ENCODE results near the gene VSIG2.

DNA sequence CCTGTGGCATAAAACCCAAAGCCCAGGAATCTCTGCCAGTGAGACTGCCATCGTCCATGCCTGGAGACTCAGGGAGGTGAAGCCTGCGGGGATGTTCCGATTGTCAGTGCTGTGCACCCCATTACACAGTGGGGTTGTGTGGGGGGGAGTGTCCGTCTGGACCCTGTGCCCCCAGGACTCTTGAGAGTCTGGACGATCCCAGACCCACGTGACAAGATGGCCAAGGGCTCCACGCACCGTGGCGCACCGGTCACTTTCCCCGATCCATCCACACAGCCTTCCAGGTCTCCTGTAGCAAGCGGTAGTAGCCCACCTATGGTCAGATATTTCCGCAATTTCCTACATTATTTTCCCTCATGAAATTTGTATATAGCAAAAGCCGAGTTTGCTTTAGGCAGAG, 33.3 kb downstream of the VSIG2 start:
- TF ChIP-seq, protein P1, sequence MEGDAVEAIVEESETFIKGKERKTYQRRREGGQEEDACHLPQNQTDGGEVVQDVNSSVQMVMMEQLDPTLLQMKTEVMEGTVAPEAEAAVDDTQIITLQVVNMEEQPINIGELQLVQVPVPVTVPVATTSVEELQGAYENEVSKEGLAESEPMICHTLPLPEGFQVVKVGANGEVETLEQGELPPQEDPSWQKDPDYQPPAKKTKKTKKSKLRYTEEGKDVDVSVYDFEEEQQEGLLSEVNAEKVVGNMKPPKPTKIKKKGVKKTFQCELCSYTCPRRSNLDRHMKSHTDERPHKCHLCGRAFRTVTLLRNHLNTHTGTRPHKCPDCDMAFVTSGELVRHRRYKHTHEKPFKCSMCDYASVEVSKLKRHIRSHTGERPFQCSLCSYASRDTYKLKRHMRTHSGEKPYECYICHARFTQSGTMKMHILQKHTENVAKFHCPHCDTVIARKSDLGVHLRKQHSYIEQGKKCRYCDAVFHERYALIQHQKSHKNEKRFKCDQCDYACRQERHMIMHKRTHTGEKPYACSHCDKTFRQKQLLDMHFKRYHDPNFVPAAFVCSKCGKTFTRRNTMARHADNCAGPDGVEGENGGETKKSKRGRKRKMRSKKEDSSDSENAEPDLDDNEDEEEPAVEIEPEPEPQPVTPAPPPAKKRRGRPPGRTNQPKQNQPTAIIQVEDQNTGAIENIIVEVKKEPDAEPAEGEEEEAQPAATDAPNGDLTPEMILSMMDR (IDR thresholded peaks at IDR 0.05; ENCODE audit: low read length), result no peak
- no peak for TF ChIP-seq EZH2 (IDR thresholded peaks at IDR 0.05; ENCODE audit: borderline replicate concordance, low read length)
